Lower leg skin (tissue), 3 donors: ENCODE data around the gene GANC.

Experiments
- POLR2A ChIP-seq, 2 donors: fragments of 450-650 bp; IDR thresholded peaks; one replicate each; pipeline ENCODE4 v1.6.1; 2016 to 2017; ENCODE audit warnings: antibody characterized with exemption in 2 of 2, mild to moderate bottlenecking in 1 of 2, moderate library complexity in 1 of 2
- TF ChIP-seq, protein P1 (sequence below), 3 donors: fragments of 450-650 bp; IDR thresholded peaks; one replicate each; pipeline ENCODE4 v1.5.1; 2016; ENCODE audit warnings: antibody characterized with exemption in 3 of 3, mild to moderate bottlenecking in 3 of 3, moderate library complexity in 2 of 3

DNA sequence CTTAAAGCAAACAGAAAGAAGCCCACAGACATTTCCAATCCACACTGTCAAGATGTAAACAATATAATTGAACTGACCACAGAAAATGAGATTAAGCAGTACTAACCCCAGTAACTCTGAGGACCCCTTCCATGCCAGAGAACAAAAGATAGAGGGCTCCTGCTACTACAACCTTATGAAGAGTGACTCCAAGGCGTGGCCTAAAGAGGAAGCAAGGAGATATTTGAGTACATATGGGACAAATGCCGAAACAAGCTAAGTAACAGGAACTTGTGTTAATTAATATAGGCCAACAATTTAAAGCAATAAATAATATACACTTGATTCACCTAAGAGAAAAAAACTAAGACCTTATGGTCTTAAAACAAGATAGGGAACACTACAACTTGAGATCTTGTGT, 39.9 kb upstream of the GANC start:
- TF ChIP-seq POLR2A (IDR thresholded peaks at IDR 0.05) = no peak
- TF ChIP-seq, protein P1, sequence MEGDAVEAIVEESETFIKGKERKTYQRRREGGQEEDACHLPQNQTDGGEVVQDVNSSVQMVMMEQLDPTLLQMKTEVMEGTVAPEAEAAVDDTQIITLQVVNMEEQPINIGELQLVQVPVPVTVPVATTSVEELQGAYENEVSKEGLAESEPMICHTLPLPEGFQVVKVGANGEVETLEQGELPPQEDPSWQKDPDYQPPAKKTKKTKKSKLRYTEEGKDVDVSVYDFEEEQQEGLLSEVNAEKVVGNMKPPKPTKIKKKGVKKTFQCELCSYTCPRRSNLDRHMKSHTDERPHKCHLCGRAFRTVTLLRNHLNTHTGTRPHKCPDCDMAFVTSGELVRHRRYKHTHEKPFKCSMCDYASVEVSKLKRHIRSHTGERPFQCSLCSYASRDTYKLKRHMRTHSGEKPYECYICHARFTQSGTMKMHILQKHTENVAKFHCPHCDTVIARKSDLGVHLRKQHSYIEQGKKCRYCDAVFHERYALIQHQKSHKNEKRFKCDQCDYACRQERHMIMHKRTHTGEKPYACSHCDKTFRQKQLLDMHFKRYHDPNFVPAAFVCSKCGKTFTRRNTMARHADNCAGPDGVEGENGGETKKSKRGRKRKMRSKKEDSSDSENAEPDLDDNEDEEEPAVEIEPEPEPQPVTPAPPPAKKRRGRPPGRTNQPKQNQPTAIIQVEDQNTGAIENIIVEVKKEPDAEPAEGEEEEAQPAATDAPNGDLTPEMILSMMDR (IDR thresholded peaks at IDR 0.05) = no peak
